ENCODE data around the gene SLC26A2.

- TF ChIP-seq GATA2 (IDR thresholded peaks at IDR 0.05; ENCODE audit: low read depth, low read length), result no peak
- no peak for TF ChIP-seq GATA3 (IDR thresholded peaks at IDR 0.05; ENCODE audit: low read depth, low read length)
Observed at GRCh38 chr5:149922950-149923349, 37.6 kb upstream of the SLC26A2 start.

Data from SH-SY5Y (cell line).